Forelimb muscle (tissue), 1 donor: Measurements from ENCODE around the gene ATP11A. TPM values are rescaled to one million over a fixed set of nuclear protein-coding genes. Genes with fewer than 3 reads are reported as not detected.
"Not testable (repeated sequence)": the region's sequence is repeated elsewhere in the genome, so short reads cannot be mapped to it uniquely, and the experiment has no call there.

Source experiments
- DNase-seq: peaks from one replicate; pipeline ENCODE4 v3.0.0-alpha.2; 2013; ENCODE audit warnings: low read depth
- polyA plus RNA-seq: library from polyadenylated mRNA; unstranded; fragments of 120-200 nt; gene quantifications from one replicate; pipeline ENCODE4 v1.2.1, GENCODE V29; 2013; ENCODE audit not compliant: insufficient read length

ATP11A gene
- polyA plus RNA-seq, 1 donor, result 22.0 TPM

GRCh38 chr13:112793545-112794445 is 104.0 kb downstream of the ATP11A start:
- no peak for DNase-seq

DNA sequence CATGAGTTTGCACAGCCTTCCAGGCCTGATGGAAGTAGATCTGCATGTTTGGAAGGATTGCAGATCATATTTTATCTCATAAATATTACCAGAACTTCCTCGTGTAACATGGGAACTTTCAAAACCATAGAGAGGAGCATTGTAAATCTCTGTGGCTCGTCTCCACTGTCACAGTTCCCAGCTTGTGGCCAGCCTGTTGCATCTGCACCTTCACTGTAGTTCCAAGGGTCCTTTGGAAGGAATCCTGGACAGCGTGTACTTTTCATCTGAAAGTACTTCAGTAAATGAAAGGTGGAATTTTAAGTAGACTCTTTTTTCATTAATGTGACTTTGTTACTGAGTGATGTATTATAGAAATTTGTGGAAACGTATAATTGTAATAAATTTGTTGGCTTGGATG is 105.4 kb downstream of the ATP11A start:
- DNase-seq, result no peak

GRCh38 chr13:112796190-112796915 is 106.5 kb downstream of the ATP11A start:
- no peak for DNase-seq

DNA sequence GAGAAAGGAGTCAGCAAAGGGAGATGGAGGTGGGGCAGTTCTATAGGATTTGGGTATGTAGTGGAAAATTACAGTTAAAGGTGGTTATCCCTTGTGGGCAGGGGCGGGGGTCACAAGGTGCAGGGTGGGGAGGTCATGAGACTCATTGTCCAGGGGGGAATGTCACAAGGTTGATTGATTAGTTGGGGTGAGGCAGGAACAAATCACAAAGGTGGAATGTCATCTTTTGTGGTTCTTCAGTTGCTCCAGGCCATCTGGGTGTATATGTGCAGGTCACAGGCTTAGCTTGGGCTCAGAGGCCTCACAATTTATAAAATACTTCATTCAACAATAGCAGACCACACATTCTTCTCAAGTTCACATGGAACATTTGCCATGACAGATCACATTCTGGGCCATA is 109.6 kb downstream of the ATP11A start:
- no peak for DNase-seq

DNA sequence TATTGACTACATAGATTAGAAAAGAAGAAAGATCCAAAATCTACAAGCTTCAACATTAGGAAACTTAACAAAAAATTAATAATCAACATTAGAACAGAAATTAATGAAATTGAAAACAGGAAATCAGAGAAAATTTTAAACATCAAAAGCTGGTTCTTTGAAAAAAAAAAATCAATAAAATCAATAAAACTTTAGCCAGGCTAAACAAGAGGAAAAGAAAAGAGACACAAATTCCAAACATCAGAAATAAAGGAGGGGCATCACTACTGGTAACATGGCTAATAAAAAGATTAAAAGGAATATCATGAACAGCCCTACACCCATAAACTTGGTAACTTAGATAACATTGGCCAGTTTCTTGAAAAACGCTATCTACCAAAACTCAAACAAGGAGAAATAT is 110.2 kb downstream of the ATP11A start:
- DNase-seq, result no peak

- DNase-seq, result not testable (repeated sequence)
These were observed 111.0 kb downstream of the ATP11A start for GRCh38 chr13:112800807-112801206.

DNA sequence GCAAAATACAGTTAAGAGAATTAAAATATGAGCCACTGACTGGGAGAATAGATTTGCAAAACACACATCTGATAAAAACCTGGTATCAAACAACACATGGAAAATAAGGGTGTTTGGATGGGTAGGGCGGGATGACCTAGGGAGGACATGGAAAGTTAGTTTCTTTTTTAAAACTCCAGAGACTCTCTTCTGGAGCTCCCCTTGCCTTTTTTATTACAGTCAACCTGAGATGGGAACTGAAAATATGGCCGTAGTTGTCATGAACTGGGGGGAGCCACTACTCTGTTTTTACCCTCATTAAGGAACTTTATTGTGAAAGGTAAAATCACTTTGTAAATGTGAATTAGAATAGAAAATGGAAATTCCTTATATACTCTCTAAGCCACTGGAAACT is 113.0 kb downstream of the ATP11A start:
- no peak for DNase-seq

GRCh38 chr13:112803422-112803821 is 113.6 kb downstream of the ATP11A start:
- no peak for DNase-seq

DNA sequence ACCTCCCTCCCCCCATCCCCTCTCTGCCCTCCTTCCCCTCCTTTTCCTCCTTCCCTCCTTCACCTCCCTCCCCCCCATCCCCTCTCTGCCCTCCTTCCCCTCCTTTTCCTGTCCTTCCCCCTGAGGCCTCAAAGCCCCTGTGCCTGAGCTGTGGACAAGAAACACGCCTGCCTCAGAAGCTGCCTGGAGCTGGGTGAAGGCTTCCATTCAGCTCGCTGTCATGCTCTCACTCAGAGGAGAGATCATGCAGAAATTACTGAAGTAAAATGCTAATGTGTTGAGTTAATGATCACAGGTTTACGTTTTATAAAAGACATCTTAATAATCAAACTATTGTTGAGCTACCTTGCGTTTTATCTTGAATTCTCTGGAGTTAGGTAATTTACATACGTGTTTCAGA is 114.5 kb downstream of the ATP11A start:
- DNase-seq, result no peak

DNA sequence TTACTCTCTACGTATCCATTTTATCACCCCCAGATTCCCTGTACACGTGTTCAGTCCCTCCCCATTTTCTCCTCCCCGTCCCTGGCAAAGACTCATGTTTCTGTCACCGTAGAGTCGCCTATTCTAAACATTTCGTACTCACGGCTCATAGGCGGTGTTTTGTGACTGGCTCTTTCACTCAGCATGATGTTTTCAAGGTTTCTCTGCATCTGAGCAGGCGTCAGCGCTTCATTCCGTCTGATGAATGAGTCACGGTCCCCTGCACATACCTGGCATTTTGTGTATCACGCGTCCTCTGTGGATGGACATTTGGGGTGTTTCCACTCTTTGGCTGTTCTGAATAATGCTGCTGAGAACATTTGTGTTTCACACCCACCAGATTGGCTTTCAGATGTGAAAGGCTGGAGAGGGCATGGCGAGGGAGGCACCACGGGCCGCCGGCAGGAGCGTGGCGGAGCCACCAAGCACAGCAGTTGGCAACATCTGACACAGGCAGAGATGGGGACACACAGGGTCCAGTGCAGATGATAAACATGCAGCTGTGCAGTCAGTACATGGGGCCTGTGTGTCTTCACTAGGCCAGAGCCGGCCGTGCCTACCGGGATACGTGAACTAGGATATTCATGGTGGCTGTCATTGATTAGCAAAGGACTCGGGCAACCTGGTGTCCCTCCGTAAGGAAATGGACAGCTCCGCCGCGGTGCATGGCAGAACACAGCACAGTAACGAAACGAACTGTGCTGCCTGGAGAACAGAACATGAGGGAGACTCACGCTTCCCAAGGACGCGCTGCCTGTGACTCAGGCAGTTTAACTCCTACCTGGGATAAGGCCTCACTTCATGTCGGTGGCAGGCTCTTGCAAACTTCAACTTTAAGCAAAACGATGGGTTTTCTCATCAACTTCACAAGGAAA is 117.2 kb downstream of the ATP11A start:
- no peak for DNase-seq

DNA sequence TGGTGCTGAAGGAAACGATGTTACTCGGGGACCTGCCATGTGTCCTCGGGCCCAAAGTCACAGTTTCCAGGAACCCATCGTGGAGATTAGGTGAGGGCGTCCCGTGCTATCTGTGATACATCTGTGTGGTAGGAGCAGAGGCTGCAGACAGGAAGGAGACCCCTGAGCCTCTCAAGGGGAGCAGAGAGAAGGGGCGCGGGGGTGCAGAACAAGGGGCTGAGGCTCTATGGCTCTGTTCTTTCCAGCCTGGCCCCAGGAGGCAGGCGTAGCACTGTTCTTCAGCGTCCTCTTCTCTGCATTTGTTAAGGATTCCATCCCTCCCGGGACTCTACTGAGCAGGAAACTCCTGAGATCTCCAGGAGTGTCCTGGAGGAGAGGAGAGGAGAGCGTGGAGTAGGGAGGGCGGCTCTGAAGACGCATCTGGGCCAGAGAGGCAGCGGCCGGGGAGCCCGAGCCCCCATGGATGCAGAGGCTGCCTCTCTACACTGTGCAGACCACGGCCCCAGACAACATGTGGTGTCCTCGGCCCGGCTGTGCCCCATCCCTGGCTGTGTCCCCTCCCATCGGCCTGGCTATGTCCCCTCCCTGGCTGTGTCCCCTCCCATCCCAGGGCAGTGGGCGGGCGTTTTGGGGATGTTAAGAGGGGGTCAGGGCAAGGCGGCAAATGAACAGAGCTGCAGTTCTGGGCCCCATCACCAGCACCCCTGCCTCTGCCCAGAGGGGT is 118.0 kb downstream of the ATP11A start:
- no peak for DNase-seq

DNA sequence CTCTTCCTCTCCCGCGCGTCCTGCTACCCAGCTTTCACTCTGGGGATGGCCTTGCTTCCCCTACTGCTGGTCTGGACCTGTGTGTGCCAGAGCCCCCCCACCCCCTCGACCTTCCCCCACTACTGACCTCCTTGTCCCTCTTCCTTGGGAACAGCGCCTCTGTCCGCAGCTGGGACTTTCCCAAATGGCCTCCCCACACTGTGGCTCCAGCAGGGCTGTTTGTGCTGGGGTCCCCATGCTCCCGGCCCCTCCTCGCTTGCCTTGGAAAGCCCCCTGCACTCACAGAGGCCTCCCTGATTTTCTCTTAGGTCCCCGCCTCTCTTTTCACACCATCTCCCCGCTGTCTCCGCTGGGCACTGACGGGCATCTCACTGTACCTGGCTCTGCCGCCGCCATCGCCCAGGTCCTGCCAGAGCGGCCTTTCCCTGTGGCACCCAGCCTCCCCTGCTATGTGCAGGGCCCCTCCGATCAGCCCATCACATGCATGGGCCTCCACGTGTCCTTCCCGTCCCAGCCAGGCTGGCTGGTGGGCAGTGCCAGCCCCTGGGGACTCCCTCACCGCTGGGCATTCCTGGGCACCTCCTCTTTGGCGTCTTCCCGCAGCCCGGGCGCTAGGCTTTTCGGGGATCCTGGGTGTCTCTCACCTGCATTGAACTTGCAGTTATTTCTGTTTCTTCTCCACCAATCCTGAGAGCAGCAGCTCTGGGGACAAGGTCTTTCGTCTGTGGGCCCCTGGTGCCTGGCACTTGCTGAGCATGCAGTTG is 118.7 kb downstream of the ATP11A start:
- no peak for DNase-seq

DNA sequence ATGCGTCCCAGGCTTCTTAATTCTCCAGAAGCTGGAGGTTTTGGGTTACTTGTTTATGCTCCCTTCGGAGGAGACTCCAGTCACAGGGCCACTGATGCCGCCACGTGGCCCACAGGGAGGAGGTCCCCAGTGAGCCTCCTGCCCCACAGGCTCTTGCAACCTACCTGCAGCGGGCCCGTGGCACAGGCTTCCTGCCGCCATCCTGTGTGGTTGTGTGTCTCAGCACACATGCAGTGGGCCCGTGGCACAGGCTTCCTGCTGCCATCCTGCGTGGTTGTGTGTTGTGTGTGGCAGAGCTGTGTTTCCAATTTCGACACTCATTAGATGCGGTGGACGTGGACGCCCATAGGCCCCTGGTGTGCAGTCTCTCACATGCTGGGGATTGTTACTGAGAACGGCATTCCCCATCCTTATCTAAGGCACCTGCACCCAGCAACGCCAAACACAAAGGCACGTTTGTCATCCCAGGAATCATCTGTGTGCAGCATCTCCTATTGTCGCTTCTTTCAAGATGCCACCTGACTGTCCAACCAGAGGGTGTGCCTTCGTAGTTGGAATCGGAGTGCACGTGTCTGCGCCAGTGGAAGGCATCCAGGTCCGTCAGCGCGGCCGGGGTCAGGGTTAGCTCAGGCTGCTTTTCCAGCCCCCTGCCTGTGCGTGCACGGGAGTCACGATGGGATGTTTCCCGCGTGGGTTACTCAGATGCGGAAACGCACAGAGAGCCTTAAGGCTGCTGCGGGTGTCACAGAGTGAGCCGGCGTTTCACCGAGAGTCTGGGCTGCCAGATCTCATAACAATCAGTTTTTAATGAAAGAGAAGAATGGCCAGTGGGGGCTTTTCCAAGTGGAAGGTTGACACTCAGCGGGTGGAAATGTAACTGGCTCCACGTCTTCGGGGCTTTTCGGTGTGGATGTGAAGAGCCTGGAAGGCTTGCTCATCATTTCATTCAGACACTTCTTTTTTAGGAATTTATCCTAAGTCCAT is 119.8 kb downstream of the ATP11A start:
- no peak for DNase-seq

DNA sequence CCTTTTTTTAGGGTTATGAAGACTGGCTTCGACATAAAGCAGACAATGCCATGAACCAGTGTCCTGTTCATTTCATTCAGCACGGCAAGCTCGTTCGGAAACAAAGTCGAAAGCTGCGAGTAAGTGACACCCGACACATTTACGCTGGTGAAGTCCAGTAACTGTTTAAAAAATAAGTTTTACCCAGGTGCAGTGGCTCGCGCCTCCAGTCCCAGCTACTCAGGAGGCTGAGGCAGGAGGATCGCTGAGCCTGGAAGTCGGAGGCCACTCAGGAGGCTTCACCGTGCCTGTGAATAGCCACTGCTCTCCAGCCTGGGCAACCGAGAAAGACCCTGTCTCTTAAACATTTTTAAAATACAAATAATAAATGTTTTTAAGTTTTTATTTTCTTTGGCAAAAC is 120.8 kb downstream of the ATP11A start:
- no peak for DNase-seq

DNA sequence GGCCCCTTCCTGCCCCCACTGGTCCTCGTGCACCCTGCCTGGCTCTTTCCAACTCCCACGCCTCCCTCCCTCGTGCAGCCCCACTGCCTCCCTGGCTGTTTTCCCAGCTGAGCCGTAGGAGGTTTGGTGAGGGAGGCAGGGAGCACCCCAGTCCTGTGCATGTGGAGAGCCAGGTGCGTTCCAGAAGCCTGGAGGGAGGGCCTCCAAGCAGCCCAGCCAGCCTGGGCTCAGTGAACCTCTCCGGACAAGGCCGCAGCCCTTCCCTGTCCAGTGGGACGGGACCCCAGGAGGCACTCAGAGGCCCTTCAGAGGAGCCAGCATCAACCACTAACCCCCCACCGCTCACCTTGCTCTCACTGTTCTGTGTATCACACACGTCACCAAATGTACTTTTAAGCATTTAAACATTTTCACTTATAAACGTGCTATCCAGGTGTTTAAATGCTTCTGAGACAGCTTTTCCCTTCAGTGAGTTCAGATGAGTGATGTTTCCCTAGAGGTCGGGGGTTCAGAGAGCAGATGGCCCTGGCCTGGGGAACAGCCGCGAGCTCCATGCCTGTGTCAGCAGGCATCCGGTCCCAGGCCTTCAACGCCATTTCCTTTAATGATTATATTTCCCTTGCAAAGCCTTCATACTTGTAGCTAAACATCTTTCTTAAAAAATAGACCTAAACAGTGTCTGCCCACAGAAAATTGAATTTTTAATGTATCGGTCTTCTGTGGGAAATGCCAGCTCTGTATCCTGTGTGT is 122.6 kb downstream of the ATP11A start:
- DNase-seq, result no peak

- DNase-seq, result no peak
These were observed 123.7 kb downstream of the ATP11A start for GRCh38 chr13:112813552-112813951.

DNA sequence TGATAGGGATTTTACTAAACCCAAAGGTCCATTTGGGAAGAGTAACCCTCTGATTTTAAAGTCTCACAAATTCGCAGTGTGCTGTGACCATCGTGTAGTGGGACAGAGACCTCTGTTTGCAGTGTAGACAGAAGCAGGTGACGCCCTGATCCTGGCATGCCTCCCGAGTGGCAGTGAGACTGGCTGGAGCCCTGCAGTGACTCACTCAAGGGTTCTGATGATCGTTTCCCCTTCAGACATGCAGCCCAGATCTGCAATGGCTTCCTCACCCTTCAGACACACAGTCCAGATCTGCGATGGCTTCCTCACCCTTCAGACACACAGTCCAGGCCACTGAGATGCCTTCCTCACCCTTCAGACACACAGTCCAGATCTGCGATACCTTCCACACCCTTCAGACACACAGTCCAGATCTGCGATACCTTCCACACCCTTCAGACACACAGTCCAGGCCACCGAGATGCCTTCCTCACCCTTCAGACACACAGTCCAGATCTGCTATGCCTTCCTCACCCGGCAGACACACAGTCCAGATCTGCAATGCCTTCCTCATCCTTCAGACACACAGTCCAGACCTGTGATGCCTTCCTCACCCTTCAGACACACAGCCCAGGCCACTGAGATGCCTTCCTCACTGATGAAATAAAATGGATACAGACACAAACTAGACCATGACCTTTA is 125.2 kb downstream of the ATP11A start:
- DNase-seq, result no peak

- no peak for DNase-seq
These were observed 126.0 kb downstream of the ATP11A start for GRCh38 chr13:112815871-112816270.
